K562 (cell line): ENCODE data around the gene CDC14A. TPM values are rescaled to one million over a fixed set of nuclear protein-coding genes. Genes with fewer than 3 reads are reported as not detected.

Experiments
- CXXC5 ChIP-seq: fragments of 250-450 bp; sonication (Bioruptor Pico); IDR thresholded peaks from 2 replicates; pipeline ENCODE4 v1.8.0; 2022; ENCODE audit warnings: inconsistent platforms, mild to moderate bottlenecking, moderate library complexity
- DNMT1 ChIP-seq: fragments of 450-650 bp; IDR thresholded peaks from 2 replicates; pipeline ENCODE4 v1.6.1; 2016; ENCODE audit warnings: antibody characterized with exemption, mild to moderate bottlenecking
- HES1 ChIP-seq: fragments of 450-650 bp; IDR thresholded peaks from 2 replicates; pipeline ENCODE4 v1.6.1; 2016; ENCODE audit warnings: low read depth, mild to moderate bottlenecking, moderate library complexity
- JUND ChIP-seq, 2 experiments: IDR thresholded peaks; 2 replicates in 1 of 2; 3 replicates in 1 of 2; pipeline ENCODE4 v1.6.1; 2011; ENCODE audit warnings: borderline replicate concordance in 2 of 2, low read depth in 2 of 2, low read length in 2 of 2, improper control_type of control experiment in 1 of 2, missing biosample characterization in 1 of 2, missing genetic modification characterization in 1 of 2, missing genetic modification reagents in 1 of 2
- MCM2 ChIP-seq: fragments of 450-650 bp; IDR thresholded peaks from 2 replicates; pipeline ENCODE4 v1.6.1; 2017; ENCODE audit warnings: low read depth, mild to moderate bottlenecking
- NCOA1 ChIP-seq: fragments of 450-650 bp; IDR thresholded peaks from 2 replicates; pipeline ENCODE4 v1.6.1; 2016; ENCODE audit warnings: low read depth
- PHB2 ChIP-seq: fragments of 450-650 bp; IDR thresholded peaks from 2 replicates; pipeline ENCODE4 v1.6.1; 2017; ENCODE audit warnings: low read depth
- POLR3A ChIP-seq: IDR thresholded peaks from 2 replicates; pipeline ENCODE4 v1.6.1; 2011; ENCODE audit warnings: borderline replicate concordance, mild to moderate bottlenecking, moderate library complexity; ENCODE audit not compliant: insufficient read length, insufficient read depth; ENCODE audit errors: extremely low read depth
- SRSF1 ChIP-seq: fragments of 200-400 bp; formaldehyde crosslinking; IDR thresholded peaks from 2 replicates; pipeline ENCODE4 v1.6.1; 2017; ENCODE audit warnings: mild to moderate bottlenecking, low read depth, low read length, moderate library complexity
- SRSF9 ChIP-seq: fragments of 200-400 bp; formaldehyde crosslinking; IDR thresholded peaks from 2 replicates; pipeline ENCODE4 v1.6.1; 2017; ENCODE audit warnings: low read depth, low read length, borderline replicate concordance
- SUPT5H ChIP-seq: fragments of 450-650 bp; IDR thresholded peaks from 2 replicates; pipeline ENCODE4 v1.6.1; 2016
- TBL1XR1 ChIP-seq, 2 experiments: IDR thresholded peaks; 2 replicates each; pipeline ENCODE4 v1.6.1; 2012; ENCODE audit warnings: improper control_type of control experiment in 2 of 2, low read length in 2 of 2, mild to moderate bottlenecking in 1 of 2
- ZNF561 ChIP-seq: fragments of 450-650 bp; formaldehyde crosslinking; conservative IDR thresholded peaks from 2 replicates; pipeline ENCODE4 v1.4.0; 2020; ENCODE audit warnings: mild to moderate bottlenecking, moderate library complexity
- ZNF766 ChIP-seq: fragments of 200-800 bp; sonication (Bioruptor generic); conservative IDR thresholded peaks from 2 replicates; pipeline ENCODE4 v1.6.1; 2016; ENCODE audit warnings: missing genetic modification characterization, missing compliant biosample characterization
- polyA plus RNA-seq, 8 experiments: library from polyadenylated mRNA; depleted of rRNA in 4 of 8; stranded (reverse) in 5 of 8; unstranded in 3 of 8; fragments of >200 nt; fragmentation: Nextera tagmentation in 2 of 8; fragmentation: Illumina TruSeq in 1 of 8; extraction: Ambion mirVana in 2 of 8; extraction: Trizol in 1 of 8; gene quantifications; 2 replicates each; pipeline versions ENCODE4 v1.2.1 to v1.2.3, GENCODE V29; 2011 to 2014; ENCODE audit warnings: inconsistent platforms in 1 of 8, missing spikeins in 1 of 8
- total RNA-seq, 7 experiments: library from RNA; depleted of rRNA in 6 of 7; stranded (reverse); fragments of >200 nt in 6 of 7; fragmentation: Illumina TruSeq in 2 of 7; extraction: Trizol in 2 of 7; gene quantifications; 2 replicates each; pipeline versions ENCODE4 v1.2.1 to v1.2.3, GENCODE V29; 2011 to 2021; ENCODE audit warnings: low replicate concordance in 1 of 7
- TF ChIP-seq, protein P1 (sequence below): fragments of 450-650 bp; IDR thresholded peaks from one replicate; pipeline ENCODE4 v1.6.1; 2018; ENCODE audit warnings: mild to moderate bottlenecking, moderate library complexity; ENCODE audit not compliant: partially characterized antibody
- TF ChIP-seq, protein P2 (sequence below): fragments of 250-450 bp; sonication (Bioruptor Pico); IDR thresholded peaks from 2 replicates; pipeline ENCODE4 v1.8.0; 2021; ENCODE audit warnings: moderate library complexity, mild to moderate bottlenecking, inconsistent platforms
- TF ChIP-seq, protein P3 (sequence below), 2 experiments: fragments of 450-650 bp in 1 of 2; IDR thresholded peaks; 2 replicates each; pipeline ENCODE4 v1.6.1; 2011 to 2017; ENCODE audit warnings: low read depth in 2 of 2, antibody characterized with exemption in 1 of 2, borderline replicate concordance in 1 of 2, low read length in 1 of 2, mild to moderate bottlenecking in 1 of 2, mixed read lengths in 1 of 2; ENCODE audit not compliant: control insufficient read depth in 1 of 2
- TF ChIP-seq, protein P4 (sequence below): fragments of 450-650 bp; formaldehyde crosslinking; IDR thresholded peaks from 2 replicates; pipeline ENCODE4 v1.4.0; 2020; ENCODE audit warnings: mild to moderate bottlenecking, moderate library complexity

CDC14A gene
- total and polyA plus RNA-seq, 9 of the 15 experiments (the other 6 are each of a cell fraction or from before 2014, with no cell fraction given): 17.0 to 74.3 (median 33.4) TPM

GRCh38 chr1:100459358-100460114 is 107.2 kb downstream of the CDC14A start (continued):
- TF ChIP-seq ZNF561 (CRISPR knock-in tag) (no peak), TBL1XR1 (IDR thresholded peaks at IDR 0.05; ENCODE audit: low read length in 2 of 2) (no peak), MCM2 (no peak), PHB2 (no peak), SUPT5H (no peak), SRSF9 (no peak), JUND (IDR thresholded peaks at IDR 0.05; ENCODE audit: borderline replicate concordance, low read depth, low read length) (peak; percentile 18; the same call in 1 of the 2 replicates), JUND (tag; IDR thresholded peaks at IDR 0.05; ENCODE audit: borderline replicate concordance, low read depth, low read length) (no peak), DNMT1 (no peak), SRSF1 (no peak), CXXC5 (CRISPR knock-in tag) (no peak), NCOA1 (no peak), HES1 (no peak), ZNF766 (CRISPR knock-in tag) (no peak), POLR3A (no peak)
- TF ChIP-seq, protein P1, sequence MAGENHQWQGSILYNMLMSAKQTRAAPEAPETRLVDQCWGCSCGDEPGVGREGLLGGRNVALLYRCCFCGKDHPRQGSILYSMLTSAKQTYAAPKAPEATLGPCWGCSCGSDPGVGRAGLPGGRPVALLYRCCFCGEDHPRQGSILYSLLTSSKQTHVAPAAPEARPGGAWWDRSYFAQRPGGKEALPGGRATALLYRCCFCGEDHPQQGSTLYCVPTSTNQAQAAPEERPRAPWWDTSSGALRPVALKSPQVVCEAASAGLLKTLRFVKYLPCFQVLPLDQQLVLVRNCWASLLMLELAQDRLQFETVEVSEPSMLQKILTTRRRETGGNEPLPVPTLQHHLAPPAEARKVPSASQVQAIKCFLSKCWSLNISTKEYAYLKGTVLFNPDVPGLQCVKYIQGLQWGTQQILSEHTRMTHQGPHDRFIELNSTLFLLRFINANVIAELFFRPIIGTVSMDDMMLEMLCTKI: no peak
- TF ChIP-seq, protein P2, sequence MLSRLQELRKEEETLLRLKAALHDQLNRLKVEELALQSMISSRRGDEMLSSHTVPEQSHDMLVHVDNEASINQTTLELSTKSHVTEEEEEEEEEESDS (CRISPR knock-in tag): no peak
- TF ChIP-seq, protein P3, sequence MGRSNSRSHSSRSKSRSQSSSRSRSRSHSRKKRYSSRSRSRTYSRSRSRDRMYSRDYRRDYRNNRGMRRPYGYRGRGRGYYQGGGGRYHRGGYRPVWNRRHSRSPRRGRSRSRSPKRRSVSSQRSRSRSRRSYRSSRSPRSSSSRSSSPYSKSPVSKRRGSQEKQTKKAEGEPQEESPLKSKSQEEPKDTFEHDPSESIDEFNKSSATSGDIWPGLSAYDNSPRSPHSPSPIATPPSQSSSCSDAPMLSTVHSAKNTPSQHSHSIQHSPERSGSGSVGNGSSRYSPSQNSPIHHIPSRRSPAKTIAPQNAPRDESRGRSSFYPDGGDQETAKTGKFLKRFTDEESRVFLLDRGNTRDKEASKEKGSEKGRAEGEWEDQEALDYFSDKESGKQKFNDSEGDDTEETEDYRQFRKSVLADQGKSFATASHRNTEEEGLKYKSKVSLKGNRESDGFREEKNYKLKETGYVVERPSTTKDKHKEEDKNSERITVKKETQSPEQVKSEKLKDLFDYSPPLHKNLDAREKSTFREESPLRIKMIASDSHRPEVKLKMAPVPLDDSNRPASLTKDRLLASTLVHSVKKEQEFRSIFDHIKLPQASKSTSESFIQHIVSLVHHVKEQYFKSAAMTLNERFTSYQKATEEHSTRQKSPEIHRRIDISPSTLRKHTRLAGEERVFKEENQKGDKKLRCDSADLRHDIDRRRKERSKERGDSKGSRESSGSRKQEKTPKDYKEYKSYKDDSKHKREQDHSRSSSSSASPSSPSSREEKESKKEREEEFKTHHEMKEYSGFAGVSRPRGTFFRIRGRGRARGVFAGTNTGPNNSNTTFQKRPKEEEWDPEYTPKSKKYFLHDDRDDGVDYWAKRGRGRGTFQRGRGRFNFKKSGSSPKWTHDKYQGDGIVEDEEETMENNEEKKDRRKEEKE (IDR thresholded peaks at IDR 0.05; ENCODE audit: borderline replicate concordance in 1 of 2, control insufficient read depth in 1 of 2, low read depth in 2 of 2, low read length in 1 of 2): no peak
- TF ChIP-seq, protein P4, sequence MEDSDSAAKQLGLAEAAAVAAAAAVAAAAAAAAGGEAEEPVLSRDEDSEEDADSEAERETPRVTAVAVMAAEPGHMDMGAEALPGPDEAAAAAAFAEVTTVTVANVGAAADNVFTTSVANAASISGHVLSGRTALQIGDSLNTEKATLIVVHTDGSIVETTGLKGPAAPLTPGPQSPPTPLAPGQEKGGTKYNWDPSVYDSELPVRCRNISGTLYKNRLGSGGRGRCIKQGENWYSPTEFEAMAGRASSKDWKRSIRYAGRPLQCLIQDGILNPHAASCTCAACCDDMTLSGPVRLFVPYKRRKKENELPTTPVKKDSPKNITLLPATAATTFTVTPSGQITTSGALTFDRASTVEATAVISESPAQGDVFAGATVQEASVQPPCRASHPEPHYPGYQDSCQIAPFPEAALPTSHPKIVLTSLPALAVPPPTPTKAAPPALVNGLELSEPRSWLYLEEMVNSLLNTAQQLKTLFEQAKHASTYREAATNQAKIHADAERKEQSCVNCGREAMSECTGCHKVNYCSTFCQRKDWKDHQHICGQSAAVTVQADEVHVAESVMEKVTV (CRISPR knock-in tag): peak; percentile 82
